ENCODE results near the gene SWAP70. TPM values are rescaled to one million over a fixed set of nuclear protein-coding genes. Genes with fewer than 3 reads are reported as not detected.

The SWAP70 gene
- total and polyA plus RNA-seq, 10 donors: 34.9 to 130 (median 108) TPM

DNA sequence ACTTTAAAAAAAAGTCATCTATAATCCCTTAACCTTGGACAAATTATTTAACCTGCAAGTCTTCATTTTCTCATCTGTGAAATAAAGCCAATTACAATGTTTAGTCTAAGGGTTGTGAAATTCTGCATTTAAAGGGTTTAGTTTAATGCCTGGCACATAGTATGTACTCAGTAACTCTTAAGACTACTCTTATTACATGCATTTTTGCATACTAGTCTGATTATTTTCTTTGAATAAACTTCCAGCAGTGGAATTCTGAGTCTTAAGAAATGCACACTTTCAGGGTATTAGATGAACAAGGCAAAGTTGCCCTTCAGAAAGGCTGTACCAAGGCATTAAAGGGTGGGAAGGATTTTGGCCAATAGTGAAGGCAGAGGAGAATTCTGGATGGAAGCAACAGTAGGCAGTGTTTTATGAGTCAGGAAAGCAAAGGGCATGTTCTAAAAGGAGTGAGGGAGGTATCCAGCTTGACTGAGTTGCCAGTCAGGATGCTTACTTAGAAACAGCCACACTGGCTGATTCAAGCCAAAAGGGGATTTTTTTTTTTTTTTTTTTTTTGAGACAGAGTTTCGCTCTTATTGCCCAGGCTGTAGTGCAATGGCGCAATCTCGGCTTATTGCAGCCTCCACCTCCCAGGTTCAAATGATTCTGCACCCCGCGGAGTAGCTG lies 50.5 kb downstream of the SWAP70 start:
- H3K27me3 ChIP-seq (replicated peaks in 1 of 7): no peaks in the 10 kb centered on the region
- H3K27ac ChIP-seq: peak overlapping the region in 5 of 8 donors; percentile 8 to 85 (median 63)
- DNase-seq: no peak
- WGBS, 5 donors: 43 to 88% (median 80%) methylated on average over 5 of the region's 5 CpGs
- intact Hi-C loops (cut with DNase I; ENCODE audit: low total_unique reads): no loop called here
- H3K4me3 ChIP-seq: no peak overlapping the region
- peaks cover 0 to 6% (median 0%) of the 10 kb centered on the region in 8 donors for H3K9me3 ChIP-seq
- peaks cover 31 to 100% (median 84%) of the 10 kb centered on the region in 6 donors for H3K4me1 ChIP-seq
- peaks cover 0 to 31% (median 8%) of the 10 kb centered on the region in 6 donors for H3K36me3 ChIP-seq
- TF ChIP-seq POLR2AphosphoS5 (IDR thresholded peaks at IDR 0.05) (no peak), POLR2A (IDR thresholded peaks at IDR 0.05) (no peak)
- TF ChIP-seq, protein P1, sequence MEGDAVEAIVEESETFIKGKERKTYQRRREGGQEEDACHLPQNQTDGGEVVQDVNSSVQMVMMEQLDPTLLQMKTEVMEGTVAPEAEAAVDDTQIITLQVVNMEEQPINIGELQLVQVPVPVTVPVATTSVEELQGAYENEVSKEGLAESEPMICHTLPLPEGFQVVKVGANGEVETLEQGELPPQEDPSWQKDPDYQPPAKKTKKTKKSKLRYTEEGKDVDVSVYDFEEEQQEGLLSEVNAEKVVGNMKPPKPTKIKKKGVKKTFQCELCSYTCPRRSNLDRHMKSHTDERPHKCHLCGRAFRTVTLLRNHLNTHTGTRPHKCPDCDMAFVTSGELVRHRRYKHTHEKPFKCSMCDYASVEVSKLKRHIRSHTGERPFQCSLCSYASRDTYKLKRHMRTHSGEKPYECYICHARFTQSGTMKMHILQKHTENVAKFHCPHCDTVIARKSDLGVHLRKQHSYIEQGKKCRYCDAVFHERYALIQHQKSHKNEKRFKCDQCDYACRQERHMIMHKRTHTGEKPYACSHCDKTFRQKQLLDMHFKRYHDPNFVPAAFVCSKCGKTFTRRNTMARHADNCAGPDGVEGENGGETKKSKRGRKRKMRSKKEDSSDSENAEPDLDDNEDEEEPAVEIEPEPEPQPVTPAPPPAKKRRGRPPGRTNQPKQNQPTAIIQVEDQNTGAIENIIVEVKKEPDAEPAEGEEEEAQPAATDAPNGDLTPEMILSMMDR (IDR thresholded peaks at IDR 0.05 in 8 of 11, conservative IDR thresholded peaks at IDR 0.05 in 3 of 11): no peak

DNA sequence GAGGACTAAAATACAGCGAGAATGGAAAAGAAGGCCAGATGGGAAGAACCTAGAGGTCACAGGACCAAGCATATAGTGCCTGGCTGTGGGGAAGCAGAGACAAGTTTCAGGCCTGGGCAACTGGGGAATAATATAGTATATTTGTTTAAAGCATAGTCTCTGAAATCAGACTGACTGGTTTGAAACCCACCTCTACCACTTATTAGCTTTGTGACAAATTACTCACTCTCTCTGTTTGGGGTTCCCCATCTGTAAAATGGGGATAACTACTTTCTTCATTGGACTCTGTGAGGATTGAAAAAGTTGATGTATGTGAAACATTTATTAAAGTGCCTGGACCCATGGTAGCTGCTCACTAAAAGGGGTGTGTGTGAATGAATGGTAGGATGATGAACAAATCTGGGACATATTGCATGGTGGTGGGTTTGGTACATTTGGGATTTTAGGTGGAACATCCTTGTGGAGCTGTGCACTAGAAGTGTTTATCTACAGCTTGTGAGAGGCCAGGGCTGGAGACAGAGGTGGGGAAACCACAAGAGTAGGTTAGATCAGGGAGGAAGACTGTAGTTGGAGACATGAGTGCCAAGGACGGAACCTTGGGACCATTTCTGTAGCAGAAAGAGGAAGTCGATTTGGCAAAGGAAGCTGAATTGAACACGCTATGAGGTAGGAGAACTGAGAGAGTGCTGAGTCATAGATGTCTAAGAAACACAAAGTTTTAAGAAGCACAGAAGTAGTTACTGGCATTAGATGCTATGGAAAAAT lies 52.6 kb downstream of the SWAP70 start:
- 9 to 42% (median 31%) methylated on average over 4 of the region's 4 CpGs for WGBS, 5 donors
- Histone ChIP-seq H3K27me3 (replicated peaks in 1 of 7) (no peaks in the 10 kb centered on the region), H3K27ac (peak overlapping the region; percentile 32 to 89 (median 84)), H3K36me3 (peaks cover 0 to 40% (median 8%) of the 10 kb centered on the region in 6 donors), H3K9me3 (peaks cover 0 to 6% (median 0%) of the 10 kb centered on the region in 8 donors), H3K4me1 (peaks cover 46 to 100% (median 82%) of the 10 kb centered on the region in 6 donors), H3K4me3 (peak overlapping the region in 1 of 8 donors; percentile 11)
- intact Hi-C loops (cut with DNase I; ENCODE audit: low total_unique reads): no loop called here
- TF ChIP-seq, protein P1 (IDR thresholded peaks at IDR 0.05 in 8 of 11, conservative IDR thresholded peaks at IDR 0.05 in 3 of 11): no peak
- peak in 1 of 3 donors; percentile 86 for TF ChIP-seq POLR2AphosphoS5 (IDR thresholded peaks at IDR 0.05)
- DNase-seq: no peak

DNA sequence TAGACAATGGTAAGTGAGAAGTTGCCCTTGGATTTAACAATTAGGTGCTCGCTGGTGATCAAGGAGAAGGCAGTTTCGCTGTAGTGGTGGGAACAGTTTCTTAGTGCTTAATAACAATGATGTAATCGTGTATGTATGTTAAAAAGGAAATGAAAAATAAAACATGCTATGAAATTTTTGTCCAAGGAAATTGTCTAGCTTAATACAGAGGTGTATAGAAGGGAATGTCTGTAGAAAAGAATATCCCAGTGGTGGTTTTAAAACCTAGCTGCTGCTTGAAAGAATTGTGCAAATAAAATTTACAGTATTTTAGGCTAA lies 53.1 kb downstream of the SWAP70 start:
- Histone ChIP-seq H3K4me3 (peak overlapping the region in 1 of 8 donors; percentile 11), H3K27me3 (replicated peaks in 1 of 7) (no peaks in the 10 kb centered on the region), H3K36me3 (peaks cover 0 to 42% (median 8%) of the 10 kb centered on the region in 6 donors), H3K27ac (peak overlapping the region; percentile 6 to 89 (median 84)), H3K4me1 (peaks cover 46 to 100% (median 82%) of the 10 kb centered on the region in 6 donors), H3K9me3 (peaks cover 0 to 6% (median 0%) of the 10 kb centered on the region in 8 donors)
- intact Hi-C loops (cut with DNase I; ENCODE audit: low total_unique reads): no loop called here
- no peak for DNase-seq
- WGBS, 5 donors: 17 to 24% (median 20%) methylated on average over 3 of the region's 3 CpGs
- TF ChIP-seq POLR2AphosphoS5 (IDR thresholded peaks at IDR 0.05) (no peak), POLR2A (IDR thresholded peaks at IDR 0.05) (no peak)
- TF ChIP-seq, protein P1 (IDR thresholded peaks at IDR 0.05 in 8 of 11, conservative IDR thresholded peaks at IDR 0.05 in 3 of 11): no peak

DNA sequence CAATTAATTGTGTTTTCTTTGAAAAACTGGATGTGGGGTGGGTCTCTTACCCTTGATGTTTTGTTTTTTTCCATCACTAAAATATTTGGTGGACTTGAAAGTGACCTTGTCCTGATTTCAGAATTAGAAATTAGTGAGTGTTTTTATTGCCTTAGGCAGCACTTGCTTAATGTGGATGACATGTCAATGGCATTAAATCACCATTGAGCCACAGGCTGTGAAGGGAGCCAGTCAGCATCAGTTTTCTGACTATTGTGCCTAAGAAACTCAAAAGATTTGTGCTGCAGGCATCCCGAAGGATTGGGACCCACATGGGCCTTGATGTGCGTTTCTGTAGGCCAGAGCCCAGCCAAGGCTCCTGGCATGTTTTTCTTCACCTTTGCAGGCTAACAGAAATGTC lies 53.8 kb downstream of the SWAP70 start:
- DNase-seq: no peak
- WGBS, 5 donors: 80 to 94% (median 82%) methylated on average over 2 of the region's 2 CpGs
- Histone ChIP-seq H3K36me3 (peaks cover 0 to 49% (median 8%) of the 10 kb centered on the region in 6 donors), H3K4me3 (no peak overlapping the region), H3K27ac (peak overlapping the region; percentile 45 to 89 (median 84)), H3K9me3 (peaks cover 0 to 6% (median 0%) of the 10 kb centered on the region in 8 donors), H3K27me3 (replicated peaks in 1 of 7) (no peaks in the 10 kb centered on the region), H3K4me1 (peaks cover 46 to 100% (median 80%) of the 10 kb centered on the region in 6 donors)
- intact Hi-C loops (cut with DNase I; ENCODE audit: low total_unique reads): no loop called here
- no peak for TF ChIP-seq POLR2AphosphoS5 (IDR thresholded peaks at IDR 0.05)
- TF ChIP-seq POLR2A (IDR thresholded peaks at IDR 0.05): no peak
- TF ChIP-seq, protein P1 (IDR thresholded peaks at IDR 0.05 in 8 of 11, conservative IDR thresholded peaks at IDR 0.05 in 3 of 11): no peak

All from spleen (tissue), 11 donors.